Germinal center (tissue), 1 donor: ENCODE measurements around the gene PPHLN1.

Experiments
- DNase-seq: peaks from one replicate; pipeline ENCODE4 v3.0.0; 2012; ENCODE audit warnings: mixed read lengths, low spot score

Gene PPHLN1

GRCh38 chr12:42442888-42443287 lies 116.9 kb downstream of the PPHLN1 start:
- no peak for DNase-seq

DNA sequence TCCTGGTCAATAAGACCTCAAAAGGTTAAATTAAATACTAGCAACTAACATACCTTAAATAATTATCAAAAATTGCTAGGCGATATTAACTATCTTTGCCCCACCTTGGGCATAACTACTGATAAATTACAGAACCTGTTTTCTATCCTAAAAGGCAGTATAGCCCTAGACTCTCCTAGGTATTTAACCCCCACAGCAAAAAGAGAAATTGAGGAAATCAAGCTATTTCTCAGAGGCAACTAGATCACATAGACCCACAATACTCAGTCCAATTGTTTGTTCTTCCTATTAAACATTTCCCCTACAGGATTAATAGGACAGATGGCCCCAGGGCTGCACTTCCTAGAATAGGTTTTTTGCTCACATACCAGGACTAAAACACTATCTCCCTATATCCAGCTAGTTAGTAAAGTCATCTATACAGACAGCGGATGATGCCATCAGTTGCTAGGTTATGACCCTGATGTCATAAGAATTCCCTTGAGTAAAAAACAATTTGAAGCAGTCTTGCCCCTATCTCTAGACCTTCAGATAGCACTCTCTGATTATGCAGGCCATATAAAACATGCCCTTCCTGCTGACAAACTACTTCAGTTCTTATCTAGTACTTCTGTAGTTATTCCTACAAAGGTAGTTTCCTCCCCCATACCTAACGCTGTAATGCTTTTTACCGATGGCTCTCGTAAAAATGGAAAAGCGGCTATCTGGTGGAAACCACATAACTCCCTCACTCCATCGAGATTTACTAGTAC lies 118.4 kb downstream of the PPHLN1 start:
- no peak for DNase-seq

DNA sequence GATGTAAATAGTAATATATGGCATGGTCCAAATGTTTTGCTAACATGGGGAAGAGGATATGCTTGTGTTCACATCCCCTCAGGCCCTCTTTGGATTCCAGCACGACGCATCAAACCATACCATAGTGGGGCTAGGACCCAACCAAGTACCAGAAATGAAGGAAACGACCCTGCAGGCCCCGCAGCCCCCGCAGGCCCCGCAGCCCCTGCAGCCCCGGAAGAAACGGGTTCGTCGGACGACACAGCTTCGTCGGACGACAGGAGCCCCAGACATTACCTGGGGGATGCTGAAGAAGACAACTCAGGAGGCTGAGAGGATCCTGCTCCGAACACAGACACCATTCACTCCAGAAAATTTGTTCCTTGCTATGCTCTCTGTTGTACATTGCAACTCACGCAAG lies 119.9 kb downstream of the PPHLN1 start:
- DNase-seq: no peak

DNA sequence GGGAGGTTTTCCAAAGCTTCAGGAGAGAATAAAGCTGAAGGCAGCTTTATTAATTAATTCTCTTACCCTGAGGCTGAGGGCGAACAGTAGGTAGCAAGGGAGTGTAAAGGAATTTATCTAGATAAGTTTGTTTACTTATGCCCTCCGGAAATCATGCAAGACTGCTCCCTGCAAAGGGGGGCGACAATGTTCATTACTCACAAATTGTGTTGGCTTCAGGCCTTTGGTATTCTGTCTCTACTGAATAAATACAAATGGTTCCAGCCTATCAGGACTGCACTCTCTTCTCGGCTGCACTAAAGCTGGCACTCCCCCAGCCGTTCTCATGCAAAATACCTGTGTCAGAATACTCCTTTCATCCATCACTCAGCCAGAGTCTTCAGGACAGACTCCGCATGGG lies 120.8 kb downstream of the PPHLN1 start:
- DNase-seq: no peak

- peak; percentile 18 for DNase-seq
These were observed 121.4 kb downstream of the PPHLN1 start for GRCh38 chr12:42447371-42447786.

GRCh38 chr12:42448841-42449240 lies 122.9 kb downstream of the PPHLN1 start:
- DNase-seq: no peak

DNA sequence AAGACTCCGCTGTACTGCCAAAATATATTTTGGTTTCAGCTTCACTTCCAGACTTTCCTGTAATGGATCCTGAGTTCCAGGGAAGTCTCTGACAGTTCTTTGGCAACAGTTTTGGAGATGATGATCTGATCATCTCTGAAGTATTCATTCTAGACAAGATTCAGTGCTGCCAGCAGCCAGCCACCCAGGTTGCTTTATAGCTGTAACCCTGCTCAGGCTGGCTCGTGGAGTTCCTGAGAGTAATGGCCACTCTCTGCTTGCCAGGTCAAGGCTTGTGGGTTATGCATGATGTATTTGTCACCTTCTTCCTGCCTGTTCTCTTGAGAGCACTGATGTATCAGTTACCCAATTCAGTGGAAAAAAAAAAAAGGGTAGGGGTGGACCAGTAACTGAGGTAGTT lies 124.3 kb downstream of the PPHLN1 start:
- no peak for DNase-seq

DNA sequence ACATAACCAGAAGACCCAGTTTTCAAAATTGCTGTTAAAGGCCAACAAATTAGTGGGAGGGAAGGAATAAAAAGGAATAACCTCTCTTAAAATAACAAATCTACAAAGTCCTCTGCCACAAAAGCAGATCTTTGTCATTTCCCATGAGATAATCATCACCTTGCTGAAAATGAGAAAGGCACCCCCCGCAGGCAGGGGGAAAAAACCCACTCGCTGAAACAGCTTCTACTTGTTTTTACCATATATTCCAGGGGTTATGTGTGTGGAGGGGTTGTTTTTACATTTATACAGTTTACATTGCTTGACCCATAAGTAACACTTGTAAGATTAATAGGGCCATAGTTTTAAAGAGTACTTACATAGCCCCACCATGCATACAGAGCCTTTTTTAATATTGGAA lies 132.6 kb downstream of the PPHLN1 start:
- DNase-seq: no peak

DNA sequence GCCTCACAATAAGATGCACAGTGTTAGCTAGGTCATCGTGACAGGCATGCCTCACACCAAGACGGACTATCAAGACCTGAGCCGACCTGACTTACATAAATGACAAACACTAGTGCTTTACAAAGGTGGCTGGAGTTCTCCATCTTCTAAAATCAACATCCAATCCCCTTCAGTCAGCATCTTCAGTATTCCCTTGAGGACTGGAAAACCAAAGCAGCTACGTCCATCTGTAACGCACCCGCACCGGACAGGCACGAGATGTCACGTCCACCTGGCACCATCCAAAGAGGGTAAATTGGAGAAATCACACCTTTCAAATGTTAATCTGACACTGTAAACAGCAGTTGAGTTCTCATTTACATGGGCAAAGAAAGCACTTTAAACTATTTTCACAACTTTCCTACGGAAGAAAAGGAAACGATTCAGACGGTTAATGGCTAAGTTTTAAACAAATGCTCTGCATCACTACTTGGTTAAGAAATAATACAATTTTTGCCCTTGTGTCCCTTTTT lies 133.4 kb downstream of the PPHLN1 start:
- DNase-seq: no peak

GRCh38 chr12:42462486-42462885 lies 136.5 kb downstream of the PPHLN1 start:
- no peak for DNase-seq

DNA sequence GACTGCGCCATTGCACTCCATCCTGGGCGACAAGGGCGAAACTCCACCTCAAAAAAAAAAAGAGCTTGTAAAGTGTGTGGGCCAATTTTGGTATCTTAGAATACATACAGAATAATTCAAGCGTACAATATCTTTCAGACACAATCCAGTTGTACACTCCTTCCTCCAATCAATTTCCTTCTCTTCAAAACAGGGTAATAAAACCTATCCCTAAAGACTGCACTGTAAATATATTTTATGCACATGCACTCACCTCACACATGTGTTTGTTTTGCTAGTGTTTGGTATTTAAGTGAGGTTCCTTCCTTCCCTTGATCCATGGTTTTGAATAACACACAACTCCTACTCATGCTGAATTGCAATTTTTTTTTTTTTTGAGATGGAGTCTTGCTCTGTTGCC lies 137.7 kb downstream of the PPHLN1 start:
- DNase-seq: no peak

DNA sequence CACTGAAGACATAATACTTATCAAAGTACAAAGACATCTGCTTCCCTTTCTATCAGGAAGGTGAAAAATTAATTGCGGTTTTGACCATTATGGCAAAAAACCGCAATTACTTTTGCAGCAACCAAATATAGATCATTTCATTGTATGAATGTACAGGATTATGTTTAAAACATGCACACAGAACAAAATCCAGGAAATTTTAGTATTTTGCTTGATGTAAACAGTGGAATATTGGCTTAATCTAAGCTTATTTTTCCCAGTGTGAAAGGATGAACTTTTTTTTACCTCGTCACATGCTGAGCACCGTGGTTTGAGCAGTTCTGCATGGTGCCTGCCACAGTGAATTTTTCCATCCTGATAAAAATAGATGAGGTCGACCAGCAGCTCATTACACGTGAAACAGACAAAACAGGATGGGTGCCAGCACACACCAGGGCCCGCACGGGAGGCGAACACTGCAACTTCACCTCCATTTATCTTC lies 142.4 kb downstream of the PPHLN1 start:
- DNase-seq: no peak

DNA sequence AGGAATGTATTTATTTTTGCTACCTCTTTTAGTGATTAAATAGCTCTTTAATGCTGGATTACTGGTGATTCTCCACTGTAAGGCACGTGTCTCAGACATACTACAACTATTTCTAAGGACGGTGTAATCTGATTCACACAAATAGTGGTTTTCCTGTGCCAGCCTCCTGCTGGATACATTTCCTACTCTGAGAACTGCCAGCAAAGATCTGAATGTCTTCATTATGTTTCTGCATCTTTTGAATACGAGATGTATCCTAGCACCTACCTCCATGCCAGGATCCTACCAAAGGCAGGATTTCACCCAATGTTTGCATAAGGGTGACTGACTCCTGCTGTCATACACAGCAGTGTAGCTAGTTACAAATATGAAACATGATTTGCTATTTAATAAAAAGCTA lies 143.0 kb downstream of the PPHLN1 start:
- DNase-seq: no peak

- peak; percentile 69 for DNase-seq
These were observed 143.6 kb downstream of the PPHLN1 start for GRCh38 chr12:42469355-42470175.

DNA sequence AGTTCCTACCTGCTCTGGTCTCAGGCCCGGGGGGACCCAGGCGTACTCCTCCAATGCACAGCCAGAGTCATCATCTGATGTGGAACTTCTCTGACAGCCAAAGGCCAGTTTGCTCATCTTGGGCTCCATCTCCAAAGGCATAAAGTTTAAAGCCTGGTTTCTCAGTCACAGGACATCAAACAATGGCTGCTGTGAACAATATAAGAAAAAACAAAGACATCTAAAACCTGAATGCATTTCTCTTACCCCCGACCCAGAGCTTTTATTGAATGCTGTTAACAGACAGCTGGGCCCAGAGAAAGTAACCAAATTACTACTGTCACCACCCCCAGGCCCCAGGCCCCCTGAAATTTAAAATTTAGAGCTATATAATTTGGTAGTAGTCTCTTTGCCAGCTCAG lies 146.4 kb downstream of the PPHLN1 start:
- DNase-seq: no peak

GRCh38 chr12:42473130-42473529 lies 147.2 kb downstream of the PPHLN1 start:
- no peak for DNase-seq

- no peak for DNase-seq
These were observed 147.6 kb downstream of the PPHLN1 start for GRCh38 chr12:42473561-42473960.

DNA sequence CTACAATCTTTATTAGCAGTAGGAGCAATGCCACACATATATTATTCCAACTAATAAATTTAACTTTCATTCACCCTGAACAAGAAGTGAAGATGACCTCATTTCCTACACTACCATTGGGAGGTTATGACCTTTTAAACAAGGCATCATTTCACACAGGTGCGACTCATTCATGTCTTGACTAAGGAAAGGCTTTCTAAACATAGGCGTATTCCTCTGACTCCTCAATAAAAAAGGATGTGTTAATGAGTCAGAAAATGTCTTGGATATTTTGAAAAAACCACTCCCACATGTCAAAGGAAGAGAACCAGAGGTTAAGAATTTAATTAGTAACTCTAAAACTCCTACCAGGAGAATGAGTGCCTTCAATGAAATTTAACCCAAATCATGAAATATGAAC lies 148.4 kb downstream of the PPHLN1 start:
- no peak for DNase-seq

DNA sequence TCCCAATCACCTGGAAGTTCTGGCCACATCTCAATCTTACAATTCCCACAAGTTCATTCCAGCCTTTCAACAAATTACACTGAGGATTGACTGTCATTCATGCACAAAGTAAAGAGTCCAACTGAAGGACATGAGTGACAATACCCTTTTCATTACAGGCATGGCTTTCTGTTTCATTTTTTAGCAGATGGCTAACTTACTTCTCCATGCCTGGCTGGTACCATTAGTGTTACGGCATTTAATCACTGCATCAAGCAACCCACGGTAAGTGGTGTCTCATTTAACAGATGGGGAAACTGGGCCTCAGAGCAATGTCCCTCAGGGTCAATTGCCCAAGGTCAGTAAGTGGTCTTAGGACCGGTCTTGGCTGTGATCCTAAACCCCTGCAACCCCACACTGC lies 149.1 kb downstream of the PPHLN1 start:
- no peak for DNase-seq

DNA sequence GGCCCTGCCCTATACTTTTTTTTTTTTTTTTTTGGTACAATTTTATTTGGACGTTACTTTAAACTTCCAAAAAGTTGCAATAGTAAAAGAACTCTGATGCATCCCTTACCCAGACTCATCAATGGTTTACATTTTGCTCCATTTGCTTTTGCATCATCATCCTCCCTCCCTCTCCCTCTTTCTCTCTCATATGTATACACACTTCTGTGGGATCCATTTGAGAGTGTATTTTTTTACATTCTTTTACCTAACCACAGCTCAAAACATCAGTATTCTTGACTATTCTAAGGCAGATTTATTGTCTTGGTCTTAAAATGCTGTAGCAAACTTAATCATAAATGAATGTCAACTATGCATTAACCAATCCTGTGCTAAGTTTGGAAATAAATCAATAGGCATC lies 152.0 kb downstream of the PPHLN1 start:
- DNase-seq: no peak

- DNase-seq: no peak
These were observed 155.4 kb downstream of the PPHLN1 start for GRCh38 chr12:42481368-42481767.

DNA sequence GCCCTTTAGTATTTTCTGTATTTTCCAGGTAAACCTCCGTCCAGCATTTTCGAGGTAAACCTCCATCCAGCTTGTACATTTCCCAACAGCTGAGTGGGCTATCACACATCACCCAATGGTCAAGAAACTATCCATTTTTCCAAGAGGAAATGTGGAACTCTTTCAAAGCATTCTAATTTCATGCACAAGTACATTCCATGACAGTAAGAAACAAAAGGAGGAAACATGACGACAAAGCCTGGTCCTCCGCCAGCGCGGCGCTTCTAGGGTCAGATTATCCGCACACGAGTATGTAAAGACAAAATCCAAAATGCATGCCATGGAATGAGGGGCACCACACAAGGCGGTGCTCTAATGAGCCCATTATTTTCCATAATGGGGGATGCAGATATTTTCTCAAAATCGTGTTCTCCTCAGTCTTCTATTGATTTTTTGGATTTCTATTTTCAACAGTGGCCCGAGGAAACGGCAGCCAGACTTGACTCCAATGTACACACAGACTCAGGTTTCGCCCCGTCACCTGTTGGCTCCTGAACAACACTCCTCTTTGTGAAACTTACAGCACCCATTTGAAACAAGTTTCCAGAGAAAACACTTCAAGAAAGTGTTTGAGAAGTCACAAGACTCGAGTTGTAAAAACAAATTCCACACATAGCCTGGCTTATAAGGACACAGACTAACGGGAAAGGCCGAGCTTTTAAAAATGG lies 156.2 kb downstream of the PPHLN1 start:
- no peak for DNase-seq
